HL-60 (cell line): ENCODE measurements around the gene H19.

Experiments
- POLR2AphosphoS5 ChIP-seq: IDR thresholded peaks from 2 replicates; pipeline ENCODE4 v1.6.1; 2012; ENCODE audit warnings: low read depth
- TF ChIP-seq, protein P1 (sequence below): IDR thresholded peaks from one replicate; pipeline ENCODE4 v1.5.1; 2011; ENCODE audit warnings: low read length, control low read depth, inconsistent platforms; ENCODE audit not compliant: insufficient read depth
- TF ChIP-seq, protein P2 (sequence below): IDR thresholded peaks from 2 replicates; pipeline ENCODE4 v1.6.1; 2012; ENCODE audit warnings: low read depth; ENCODE audit not compliant: insufficient replicate concordance

DNA sequence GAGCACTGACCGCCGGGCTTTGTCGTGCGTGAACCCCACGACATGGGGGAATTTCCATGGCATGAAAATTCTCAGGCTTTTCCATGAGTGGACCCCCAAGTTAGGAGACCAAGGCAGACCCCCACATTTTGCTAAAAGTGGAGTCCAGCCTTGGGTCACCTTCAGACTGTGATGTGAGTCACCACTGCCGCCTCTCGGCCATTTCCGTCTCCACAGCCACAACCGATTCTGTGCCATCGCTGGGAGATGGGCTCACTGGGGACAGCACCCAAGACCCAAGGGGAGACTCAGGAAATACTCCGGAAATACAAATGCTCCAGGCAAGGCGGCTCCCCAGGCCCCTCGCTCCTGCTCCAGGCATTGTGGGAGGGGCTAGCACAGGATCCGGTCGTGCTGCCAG lies 1.2 kb upstream of the H19 start:
- TF ChIP-seq, protein P1, sequence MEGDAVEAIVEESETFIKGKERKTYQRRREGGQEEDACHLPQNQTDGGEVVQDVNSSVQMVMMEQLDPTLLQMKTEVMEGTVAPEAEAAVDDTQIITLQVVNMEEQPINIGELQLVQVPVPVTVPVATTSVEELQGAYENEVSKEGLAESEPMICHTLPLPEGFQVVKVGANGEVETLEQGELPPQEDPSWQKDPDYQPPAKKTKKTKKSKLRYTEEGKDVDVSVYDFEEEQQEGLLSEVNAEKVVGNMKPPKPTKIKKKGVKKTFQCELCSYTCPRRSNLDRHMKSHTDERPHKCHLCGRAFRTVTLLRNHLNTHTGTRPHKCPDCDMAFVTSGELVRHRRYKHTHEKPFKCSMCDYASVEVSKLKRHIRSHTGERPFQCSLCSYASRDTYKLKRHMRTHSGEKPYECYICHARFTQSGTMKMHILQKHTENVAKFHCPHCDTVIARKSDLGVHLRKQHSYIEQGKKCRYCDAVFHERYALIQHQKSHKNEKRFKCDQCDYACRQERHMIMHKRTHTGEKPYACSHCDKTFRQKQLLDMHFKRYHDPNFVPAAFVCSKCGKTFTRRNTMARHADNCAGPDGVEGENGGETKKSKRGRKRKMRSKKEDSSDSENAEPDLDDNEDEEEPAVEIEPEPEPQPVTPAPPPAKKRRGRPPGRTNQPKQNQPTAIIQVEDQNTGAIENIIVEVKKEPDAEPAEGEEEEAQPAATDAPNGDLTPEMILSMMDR = no peak
- no peak for TF ChIP-seq POLR2AphosphoS5
- TF ChIP-seq, protein P2, sequence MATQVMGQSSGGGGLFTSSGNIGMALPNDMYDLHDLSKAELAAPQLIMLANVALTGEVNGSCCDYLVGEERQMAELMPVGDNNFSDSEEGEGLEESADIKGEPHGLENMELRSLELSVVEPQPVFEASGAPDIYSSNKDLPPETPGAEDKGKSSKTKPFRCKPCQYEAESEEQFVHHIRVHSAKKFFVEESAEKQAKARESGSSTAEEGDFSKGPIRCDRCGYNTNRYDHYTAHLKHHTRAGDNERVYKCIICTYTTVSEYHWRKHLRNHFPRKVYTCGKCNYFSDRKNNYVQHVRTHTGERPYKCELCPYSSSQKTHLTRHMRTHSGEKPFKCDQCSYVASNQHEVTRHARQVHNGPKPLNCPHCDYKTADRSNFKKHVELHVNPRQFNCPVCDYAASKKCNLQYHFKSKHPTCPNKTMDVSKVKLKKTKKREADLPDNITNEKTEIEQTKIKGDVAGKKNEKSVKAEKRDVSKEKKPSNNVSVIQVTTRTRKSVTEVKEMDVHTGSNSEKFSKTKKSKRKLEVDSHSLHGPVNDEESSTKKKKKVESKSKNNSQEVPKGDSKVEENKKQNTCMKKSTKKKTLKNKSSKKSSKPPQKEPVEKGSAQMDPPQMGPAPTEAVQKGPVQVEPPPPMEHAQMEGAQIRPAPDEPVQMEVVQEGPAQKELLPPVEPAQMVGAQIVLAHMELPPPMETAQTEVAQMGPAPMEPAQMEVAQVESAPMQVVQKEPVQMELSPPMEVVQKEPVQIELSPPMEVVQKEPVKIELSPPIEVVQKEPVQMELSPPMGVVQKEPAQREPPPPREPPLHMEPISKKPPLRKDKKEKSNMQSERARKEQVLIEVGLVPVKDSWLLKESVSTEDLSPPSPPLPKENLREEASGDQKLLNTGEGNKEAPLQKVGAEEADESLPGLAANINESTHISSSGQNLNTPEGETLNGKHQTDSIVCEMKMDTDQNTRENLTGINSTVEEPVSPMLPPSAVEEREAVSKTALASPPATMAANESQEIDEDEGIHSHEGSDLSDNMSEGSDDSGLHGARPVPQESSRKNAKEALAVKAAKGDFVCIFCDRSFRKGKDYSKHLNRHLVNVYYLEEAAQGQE = no peak
